A172 (cell line): Measurements from ENCODE around the gene PKNOX2. TPM values are rescaled to one million over a fixed set of nuclear protein-coding genes. Genes with fewer than 3 reads are reported as not detected.
"Not testable (repeated sequence)": the region's sequence is repeated elsewhere in the genome, so short reads cannot be mapped to it uniquely, and the experiment has no call there.

ENCODE experiments used
- DNase-seq: peaks from one replicate; pipeline ENCODE4 v3.0.0-alpha.2; 2015; ENCODE audit warnings: low spot score
- total RNA-seq: library from RNA; depleted of rRNA; stranded (reverse); fragments of >200 nt; shearing (Covaris generic); gene quantifications from 2 replicates; pipeline ENCODE4 v1.2.3, GENCODE V29; 2014

Gene PKNOX2
- total RNA-seq, 1 experiment from 2014 or later = not detected

DNA sequence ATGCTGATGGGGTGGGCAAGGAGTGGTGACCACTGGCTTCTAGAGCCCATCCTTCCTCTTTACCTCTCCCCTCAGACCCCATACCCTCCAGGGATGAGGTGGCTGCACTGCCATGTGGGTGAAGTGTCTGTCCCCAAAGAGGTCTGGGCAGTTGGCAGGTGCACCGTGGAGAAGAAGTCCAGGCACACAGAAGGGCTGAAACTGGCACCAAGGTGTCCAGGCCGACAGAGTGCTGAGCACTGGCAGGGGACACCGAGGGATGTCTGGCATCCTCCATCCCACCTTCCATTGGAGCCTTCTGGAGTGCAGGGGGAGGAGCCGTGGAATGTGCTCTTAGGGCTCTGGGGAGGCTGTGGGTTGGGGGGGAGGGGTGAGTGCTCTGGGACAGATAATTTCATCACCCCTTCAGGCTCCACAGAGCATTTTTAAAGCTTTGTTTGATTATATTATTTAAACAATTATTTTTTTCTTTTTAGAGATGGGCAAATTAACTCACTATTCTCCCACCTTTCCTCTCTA is 37.9 kb downstream of the PKNOX2 start:
- DNase-seq = no peak

DNA sequence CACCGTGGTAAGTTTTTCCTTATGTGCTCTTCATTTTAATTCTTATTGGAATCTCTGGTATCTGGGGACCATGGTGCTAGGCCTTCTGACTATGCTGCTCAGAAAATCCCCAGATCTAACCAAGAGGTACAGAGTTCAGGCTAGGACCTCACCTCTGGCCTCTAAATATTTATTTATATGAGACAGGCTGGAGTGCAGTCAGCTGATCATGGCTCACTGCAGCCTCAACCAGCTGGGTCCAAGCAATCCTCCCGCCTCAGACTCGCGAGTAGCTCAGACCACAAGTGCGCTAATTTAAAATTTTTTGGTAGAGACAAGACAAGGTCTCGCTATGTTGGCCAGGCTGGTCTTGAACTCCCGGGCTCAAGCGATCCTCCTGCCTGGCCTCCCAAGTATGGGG is 38.4 kb downstream of the PKNOX2 start:
- no peak for DNase-seq

DNA sequence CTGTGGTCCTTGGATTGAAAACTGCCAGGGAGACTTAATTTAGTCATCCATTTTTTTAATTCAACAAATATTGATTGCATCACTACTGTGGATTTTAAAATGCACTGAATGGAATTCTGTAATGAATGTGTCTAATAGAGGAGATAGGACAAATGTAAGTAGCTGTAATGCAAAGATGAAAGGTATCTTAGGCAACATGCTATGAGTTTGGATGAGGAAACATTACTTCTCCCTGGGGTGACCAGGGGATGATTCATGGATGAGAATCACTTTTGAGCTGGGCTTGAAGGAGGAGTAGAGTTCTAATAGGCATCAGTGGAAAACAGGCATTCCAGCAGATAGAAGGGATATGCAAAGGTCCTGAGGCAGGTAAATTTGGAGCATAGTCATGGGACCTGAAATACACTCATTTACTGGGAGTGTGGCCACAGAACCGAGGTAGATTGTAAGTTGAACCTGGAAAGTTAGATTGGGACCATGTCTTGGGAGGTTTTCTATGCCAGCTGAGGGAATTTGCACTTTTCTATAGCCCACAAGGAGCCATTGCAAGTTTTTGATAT is 43.4 kb downstream of the PKNOX2 start:
- DNase-seq = no peak

DNA sequence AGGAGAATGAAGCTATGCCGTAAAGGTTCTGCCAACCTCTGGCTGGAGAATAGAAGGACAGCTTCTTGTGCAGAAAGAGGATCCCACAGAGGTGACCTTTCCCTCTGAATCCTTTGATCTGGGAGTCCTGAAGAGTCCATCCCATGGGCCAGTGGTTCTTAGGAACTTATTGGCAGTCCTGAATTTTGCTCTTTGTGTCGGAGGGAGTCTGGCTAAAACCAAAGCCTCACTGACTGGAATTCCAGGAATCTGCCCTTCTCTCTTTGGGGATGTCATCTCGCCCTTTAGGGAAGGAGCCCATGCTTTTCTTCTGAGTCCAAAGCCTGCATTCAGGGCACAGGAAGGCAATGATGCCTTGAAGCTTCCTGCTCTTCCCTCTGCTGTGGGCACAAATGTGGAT is 45.5 kb downstream of the PKNOX2 start:
- DNase-seq = no peak

DNA sequence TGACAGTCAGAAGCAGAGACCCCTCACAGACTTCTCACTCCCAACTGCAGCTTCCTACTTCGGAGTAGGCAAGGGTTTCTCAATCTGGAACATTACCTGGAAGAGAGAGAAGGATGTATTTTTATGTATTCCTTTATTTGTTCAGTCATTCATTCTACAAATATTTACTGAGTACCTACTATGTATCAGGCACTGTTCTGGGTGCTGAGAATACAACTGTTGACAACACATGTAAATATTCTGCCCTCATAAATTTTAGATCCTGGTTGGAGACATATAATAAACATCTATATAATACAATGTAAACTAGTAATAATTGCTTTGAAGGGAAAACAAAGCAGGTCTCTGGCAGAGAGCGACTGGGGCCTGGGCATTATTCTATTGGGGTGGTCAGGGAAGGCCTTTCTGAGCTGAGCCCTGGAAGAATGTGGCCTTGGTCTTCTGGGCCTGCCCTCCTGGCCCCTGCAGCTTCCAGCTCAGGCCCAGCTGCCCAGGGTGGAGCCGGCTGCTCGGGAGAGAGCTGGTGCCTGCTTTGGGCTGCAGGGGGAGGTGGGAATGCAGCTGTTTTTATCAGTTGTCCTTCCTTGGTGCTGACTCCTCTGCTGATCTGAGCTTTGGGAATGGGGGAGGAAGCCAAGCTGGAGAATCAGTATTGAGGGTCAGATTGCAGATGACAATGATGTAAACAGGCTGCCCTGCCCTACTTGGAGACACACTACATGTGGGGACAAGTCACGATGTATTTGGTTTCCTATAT is 46.8 kb downstream of the PKNOX2 start:
- DNase-seq = no peak

DNA sequence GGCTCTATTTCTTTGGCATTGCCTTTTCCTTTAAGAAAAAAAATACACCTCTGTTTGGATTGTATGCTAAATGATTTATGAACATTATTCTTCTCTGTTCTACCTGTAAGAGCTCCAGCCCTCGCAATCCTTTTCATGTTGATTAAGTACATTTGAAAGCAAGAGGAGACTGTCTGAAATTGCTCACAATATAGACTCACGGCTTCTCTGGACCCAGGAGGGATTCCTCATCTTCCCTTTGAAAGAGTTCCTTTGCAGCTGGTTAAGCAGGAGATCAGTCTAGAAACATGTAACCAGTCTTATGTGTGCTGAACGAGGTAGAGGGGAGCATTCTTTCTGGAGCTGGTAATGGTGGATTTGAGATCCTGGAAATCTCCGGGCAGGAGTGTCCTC is 47.4 kb downstream of the PKNOX2 start:
- DNase-seq = no peak

DNA sequence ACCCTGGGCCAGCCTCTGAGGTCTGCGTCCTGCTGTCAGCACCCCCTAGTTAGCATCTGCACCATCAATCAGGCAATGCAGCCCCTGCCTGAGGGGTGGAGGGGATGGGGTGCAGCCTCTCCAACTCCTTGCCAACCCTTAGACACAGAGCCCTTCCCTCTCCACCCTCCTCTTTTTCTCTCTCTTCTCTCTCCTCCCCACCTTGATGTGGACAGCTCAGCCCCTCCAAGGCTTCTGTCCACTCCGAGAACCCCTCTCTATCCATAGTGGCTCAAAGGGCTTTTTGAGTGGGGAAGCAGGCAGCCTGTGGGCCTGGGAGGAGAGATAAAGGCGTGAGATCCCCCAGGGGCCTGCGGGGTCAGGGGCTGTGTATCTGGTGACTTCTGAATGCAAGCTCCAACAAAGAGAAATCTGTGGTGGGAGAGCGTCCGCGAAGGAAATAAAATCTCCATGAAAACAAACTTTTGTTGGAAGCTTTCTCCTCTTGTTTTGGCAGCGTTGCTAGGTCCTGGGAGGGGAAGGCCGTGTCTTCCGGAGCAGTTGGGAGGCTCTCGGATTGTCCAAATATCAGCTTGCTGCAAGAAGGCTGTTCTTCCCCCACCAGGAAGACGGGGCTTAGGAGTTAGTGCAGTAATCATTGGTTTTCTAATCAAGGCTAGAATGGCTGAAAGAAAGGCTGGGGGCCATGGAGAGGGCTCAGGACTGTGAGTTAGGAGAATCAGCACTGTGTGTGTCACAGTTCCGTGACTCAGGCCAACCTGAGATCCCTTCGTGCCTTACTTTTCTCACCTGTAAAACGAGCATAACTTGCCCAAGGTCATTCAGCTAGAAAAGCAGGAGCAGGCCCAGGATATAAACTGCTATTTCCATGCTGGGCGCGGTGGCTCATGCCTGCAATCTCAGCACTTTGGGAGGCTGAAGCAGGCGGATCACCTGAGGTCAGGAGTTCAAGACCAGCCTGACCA is 50.3 kb downstream of the PKNOX2 start:
- DNase-seq = no peak

DNA sequence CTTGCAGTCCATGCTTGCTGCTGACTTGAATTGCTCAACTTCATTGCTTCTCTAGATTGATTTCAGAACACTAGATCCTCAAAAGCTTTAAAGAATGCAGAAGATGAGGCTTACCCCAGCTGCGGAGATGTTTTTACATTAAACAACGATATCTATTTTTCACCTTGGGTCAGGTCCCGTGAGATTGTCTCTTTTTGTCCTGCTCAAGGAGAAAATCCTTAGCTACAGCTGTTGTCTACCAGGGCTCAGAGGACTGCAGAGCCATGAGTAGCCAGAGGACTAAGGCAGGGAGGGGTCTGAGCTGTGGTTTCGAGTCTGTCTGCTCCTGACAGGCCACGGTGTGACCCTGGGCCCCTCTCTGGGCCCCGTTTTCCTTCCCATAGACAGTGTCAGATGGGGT is 51.4 kb downstream of the PKNOX2 start:
- DNase-seq = no peak

DNA sequence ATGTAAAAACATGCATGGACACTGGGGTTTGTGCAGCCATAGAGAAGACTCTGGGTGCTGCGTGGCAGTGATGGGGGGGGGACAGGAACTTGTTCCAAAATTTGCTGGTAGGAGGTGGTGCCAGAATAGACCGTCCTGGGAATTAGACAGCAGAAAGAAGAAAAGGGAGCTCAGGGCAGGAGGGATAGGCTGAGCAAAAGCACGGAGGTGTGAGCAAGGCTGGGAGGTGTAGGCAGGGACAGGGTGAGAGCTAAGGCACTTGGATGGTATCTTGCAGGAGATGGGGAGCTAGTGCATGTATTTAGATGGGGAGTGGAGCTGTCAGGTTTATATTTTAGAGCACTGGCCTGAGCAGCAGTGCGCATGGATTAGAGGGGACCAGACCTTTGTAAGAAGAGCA is 53.8 kb downstream of the PKNOX2 start:
- no peak for DNase-seq

DNA sequence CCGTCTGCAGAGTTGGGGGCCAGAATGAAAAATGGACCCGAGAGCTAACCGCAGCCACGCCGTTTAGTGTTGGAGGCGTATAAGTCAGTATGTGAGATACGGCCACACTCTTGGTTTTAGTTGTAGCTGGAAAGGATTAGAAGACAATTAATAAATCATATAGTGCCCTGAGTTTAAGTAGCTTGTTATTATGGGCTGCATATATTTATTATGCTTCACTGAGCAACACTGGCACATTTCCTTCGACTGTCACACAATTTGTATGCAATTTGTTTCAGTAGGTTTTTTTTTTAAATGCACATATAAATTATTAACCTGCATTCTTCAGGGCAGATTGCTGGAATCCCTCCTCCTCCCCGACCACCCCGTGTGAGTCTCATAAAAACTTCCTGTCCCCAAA is 56.9 kb downstream of the PKNOX2 start:
- no peak for DNase-seq

DNA sequence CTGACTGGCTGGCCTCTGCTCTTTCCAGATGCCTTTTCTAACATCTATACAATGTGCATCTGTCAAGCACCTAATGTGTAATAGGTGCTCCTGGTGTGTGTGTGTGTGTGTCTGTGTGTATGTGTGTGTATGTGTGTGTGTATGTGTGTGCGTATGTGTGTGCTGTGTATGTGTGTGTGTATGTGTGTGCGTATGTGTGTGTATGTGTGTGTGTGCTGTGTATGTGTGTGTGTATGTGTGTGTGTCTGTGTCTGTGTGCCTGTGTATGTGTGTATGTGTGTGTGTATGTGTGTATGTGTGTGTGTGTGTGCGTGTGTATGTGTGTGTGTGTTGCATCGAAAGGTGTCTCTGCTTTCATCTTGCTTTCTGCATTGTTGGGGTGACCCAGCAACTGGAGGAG is 57.9 kb downstream of the PKNOX2 start:
- DNase-seq = no peak

DNA sequence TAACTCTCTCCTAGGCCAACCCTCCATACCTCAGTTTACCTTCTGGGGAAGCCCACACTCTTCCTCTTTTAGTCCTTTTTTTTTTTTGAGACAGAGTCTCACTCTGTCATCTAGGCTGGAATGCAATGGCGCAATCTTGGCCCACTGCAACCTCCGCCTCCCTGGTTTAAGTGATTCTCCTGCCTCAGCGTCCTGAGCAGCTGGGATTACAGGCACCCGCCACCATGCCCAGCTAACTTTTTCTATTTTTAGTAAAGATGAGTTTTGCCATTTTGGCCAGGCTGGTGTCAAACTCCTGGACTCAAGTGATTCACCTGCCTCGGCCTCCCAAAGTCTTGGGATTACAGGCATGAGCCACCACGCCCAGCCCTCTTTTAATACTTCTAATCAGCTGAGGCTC is 58.6 kb downstream of the PKNOX2 start:
- DNase-seq = not testable (repeated sequence)

DNA sequence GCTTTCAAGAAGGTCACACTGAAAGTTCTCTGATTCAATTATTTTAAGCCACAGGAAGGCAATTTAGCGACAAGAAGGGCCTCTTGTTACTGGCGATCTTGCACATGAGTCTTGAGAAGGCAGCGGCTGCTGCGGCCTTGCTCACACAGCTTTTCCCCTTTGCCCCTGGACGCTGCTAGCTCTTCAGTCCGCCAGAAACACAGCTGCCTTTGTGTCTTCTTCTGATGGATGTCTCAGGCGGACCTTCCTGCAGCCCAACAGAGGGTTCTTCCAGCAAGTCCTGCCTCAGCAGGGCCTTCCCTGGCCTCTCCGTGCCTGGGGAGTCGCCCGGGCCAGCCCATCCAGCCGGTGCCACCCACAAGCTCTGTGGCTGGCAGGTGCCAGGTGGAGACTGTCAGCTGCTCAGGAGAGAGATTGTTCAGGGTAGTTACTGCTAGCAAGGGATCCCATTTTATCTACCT is 59.4 kb downstream of the PKNOX2 start:
- no peak for DNase-seq

DNA sequence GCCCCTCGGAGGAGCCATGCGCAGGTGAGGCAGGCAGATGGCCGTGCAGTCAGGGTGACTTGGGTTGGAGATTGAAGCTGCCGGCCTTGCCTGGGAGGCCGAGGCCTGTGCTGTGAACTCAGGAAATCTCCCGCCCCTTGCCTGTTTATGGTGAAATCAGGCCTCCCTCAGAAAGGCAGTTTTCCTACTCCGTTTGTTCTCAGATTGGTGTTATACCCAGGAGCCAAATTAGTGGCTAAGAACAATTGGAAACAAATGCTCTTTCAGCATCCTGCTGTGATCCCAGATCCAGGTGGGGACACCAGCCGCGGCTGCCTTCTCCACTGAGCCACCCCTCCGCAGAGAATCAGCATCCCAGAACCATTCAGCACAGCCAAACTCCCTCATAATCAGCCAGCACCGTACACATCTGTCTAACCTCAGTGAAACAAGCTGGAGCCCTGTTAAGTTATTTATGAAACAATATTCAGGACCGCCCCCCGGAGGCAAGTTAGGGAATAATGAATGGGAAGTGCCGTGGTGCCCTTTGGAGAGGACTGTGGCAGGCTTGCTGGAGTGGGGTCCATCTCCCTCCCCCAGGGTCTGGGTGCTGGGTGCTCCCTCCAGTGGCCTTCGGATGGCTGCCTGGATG is 60.0 kb downstream of the PKNOX2 start:
- no peak for DNase-seq

DNA sequence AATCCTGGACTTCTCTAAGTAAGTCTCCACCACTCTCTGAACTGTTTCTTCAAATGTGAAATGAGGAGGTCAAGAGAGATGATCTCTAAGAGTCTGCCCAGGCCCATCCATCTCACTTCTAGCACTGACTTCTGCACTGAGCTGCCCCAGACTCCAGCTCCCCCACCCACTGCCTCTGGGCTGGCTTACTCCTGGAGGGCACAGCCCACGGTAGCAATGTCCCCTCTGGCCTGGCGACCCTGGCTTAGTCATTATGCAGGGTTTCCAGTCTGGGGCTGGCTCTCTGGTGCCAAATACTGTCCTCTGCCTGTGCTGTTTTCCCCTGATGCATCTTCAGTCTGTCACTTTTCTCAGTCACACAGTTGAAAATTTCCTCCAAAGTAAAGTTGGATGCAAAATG is 60.9 kb downstream of the PKNOX2 start:
- no peak for DNase-seq

DNA sequence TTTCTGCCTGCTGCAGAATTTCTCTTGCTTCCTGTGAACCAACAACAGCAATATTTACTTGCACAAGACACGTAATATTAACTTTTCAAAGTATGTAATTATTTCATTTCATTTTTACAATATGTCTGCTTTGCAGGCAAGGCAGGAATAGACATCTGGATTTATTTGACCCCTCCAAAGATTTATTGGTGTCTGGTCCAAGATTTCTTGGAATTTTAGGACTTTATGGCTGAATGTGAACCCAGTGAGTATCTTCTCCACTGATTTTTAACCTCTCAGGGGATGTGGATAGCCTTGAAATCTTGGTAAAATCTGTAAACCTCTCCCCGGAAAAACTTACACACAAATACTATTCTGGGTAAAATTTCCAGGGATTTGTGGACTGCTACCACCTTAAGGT is 61.5 kb downstream of the PKNOX2 start:
- DNase-seq = no peak

DNA sequence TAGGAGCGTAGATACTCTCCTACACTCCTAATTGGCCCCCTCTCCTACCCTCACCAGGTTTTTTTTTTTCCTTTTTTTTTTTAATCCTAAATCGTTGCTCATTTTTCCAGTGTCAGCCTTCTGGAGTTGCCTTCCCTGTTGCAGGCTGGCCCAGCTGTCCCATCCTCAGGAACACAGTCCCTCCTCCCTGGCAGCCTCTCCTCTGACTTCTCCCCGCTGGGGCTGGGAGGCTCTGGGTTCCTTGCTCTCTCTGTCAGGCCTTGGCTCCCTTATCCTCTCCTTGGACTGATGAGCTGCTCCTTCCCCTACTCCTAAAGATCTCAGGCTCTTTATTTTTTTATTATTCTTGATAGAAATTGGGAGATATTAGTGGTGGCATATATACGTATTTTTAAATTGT is 62.2 kb downstream of the PKNOX2 start:
- DNase-seq = no peak

DNA sequence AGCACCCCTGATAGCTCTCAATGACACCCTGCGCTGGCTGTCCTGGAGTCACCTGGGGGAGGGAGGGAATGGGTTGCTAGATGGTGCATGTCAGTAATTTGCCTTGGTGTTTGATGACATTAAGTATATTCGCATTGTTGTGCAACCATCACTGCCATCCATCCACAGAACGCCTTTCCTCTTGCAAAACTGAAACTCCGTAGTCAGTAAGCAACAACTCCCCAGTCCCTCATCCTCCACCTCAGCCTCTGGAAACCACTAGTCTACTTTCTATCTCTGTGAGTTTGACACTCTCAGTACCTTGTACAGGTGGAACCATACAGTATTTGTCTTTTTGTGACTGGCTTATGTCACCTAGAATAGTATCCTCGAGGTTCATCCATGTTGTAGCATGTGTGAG is 62.6 kb downstream of the PKNOX2 start:
- DNase-seq = no peak

DNA sequence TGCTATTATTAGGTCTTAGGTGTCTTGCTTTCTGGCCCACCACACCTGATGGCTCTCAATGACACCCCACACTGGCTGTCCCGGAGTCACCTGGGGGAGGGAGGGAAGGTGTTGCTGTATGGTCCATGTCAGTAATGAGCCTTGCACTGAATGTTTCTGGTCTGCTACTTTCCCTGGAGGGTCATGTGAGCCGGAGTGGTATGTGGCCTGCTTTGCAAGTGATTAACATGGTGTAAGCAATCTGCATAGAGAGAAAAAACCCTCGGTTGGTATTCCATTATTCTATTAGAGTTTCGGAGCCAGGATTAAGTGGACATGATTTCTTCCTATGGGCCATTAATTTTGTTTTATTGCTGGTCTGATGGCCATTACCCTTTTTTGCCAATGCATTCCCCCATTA is 63.9 kb downstream of the PKNOX2 start:
- no peak for DNase-seq

DNA sequence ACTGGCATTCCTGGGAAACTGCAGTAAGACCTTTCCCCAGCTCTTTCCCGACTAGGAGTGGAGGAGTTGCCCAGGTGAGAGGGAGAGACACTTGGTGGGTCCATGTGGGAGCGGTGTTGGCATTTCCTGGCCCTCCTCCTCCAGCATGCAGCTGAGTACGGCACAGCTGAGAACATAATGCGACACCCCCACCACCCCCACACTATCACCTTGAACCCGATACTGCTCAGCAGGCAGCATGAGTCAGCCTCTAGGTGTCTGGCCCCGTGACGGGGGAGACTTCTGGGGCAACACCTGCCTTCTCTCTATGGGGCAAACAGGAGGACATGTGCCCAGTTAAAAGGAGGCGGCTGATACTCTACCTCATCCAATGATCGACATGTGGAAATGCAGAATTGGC is 64.4 kb downstream of the PKNOX2 start:
- DNase-seq = no peak

DNA sequence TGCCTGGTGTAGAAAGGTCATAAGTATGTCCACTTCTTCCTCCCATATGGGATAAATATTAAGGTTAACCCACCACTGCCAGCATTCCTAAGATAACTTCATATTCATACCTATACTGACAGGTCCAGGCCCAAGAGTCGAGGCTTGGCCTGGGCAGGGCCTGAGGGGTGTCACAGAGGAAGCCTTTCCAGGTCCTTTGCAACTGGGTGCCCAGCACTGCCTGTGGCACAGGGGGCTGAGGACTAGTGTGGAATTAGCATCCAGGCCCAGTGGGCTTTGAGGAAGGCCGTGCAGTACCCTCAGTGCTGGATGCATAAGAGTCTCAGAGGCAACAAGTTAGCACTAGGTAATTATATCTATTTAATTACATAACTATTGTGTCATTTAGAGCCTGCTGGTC is 65.4 kb downstream of the PKNOX2 start:
- DNase-seq = no peak

DNA sequence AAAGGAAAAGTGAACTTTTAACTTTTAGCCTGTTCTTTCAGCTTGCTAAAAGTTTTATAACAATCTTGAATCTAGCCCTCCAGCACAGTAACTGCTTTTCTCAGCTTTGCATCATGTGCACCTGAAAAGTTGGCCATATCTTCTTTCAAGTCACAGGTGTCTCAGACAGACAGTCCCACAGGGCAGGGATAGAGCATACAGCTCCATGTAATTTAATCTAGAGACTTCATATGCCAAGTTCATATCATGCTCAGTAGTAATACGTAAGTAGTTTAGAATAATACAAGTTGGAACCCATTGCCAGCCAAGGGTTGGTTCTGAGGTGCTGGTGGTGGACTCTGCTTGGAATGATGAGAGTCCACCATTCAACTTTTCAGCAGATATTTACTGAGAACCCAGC is 68.6 kb downstream of the PKNOX2 start:
- DNase-seq = no peak
